ENCODE data around the gene ZNF689. TPM values are rescaled to one million over a fixed set of nuclear protein-coding genes. Genes with fewer than 3 reads are reported as not detected.
A peak's percentile ranks its signal among the peaks of the same experiment; 100 is the strongest.

ZNF689 gene
- total RNA-seq, 1 experiment from 2014 or later, result 10.3 TPM

GRCh38 chr16:30658731-30659506 is 48.7 kb upstream of the ZNF689 start:
- Histone ChIP-seq H3K9ac (ENCODE audit: low read length) (peak overlapping the region; percentile 90), H3K9me3 (ENCODE audit: control insufficient read depth in 1 of 2, insufficient read depth in 1 of 2, low read depth in 1 of 2, low read length in 2 of 2) (no peaks in the 10 kb centered on the region)
- TF ChIP-seq POLR2AphosphoS5 (IDR thresholded peaks at IDR 0.05; ENCODE audit: low read depth, low read length) (0 out of 2 replicates have a peak, but pooled peaks have one; percentile 18), TCF7L2 (IDR thresholded peaks at IDR 0.05; ENCODE audit: borderline replicate concordance, extremely low read depth, insufficient read depth, insufficient read length) (peak; percentile 65), CTCF (IDR thresholded peaks at IDR 0.05 in 2 of 3, conservative IDR thresholded peaks at IDR 0.05 in 1 of 3; ENCODE audit: borderline replicate concordance in 1 of 3, insufficient read depth in 1 of 3, low read depth in 2 of 3, low read length in 2 of 3) (0 out of 6 replicates have a peak, but pooled peaks of 1 of the 3 experiments have one; percentile 17), ZNF274 (IDR thresholded peaks at IDR 0.05; ENCODE audit: low read depth, low read length) (no peak), EGR1 (IDR thresholded peaks at IDR 0.05; ENCODE audit: low read depth) (no peak), EZH2 (IDR thresholded peaks at IDR 0.05) (no peak), POLR2A (IDR thresholded peaks at IDR 0.05; ENCODE audit: borderline replicate concordance, extremely low read depth, insufficient read depth, insufficient read length) (peak; percentile 29), YY1 (IDR thresholded peaks at IDR 0.05; ENCODE audit: extremely low read depth, insufficient replicate concordance, low read depth, low read length) (peak; percentile 52), ATF3 (IDR thresholded peaks at IDR 0.05) (no peak)

More at GRCh38 chr16:30658731-30659506, 48.7 kb upstream of the ZNF689 start:
- Histone ChIP-seq H3K79me2 (ENCODE audit: insufficient read depth, low read length) (peaks cover 41% of the 10 kb centered on the region), H3K9me2 (ENCODE audit: insufficient read depth) (no peaks in the 10 kb centered on the region), H3K4me3 (replicated peaks in 1 of 2; ENCODE audit: low read depth in 1 of 2, low read length in 2 of 2) (peak overlapping the region; percentile 88 to 94), H2AFZ (ENCODE audit: low read depth, low read length, poor library complexity, severe bottlenecking) (no peak overlapping the region), H3K4me1 (ENCODE audit: control insufficient read depth in 1 of 2, insufficient read depth in 2 of 2, low read length in 2 of 2) (peaks cover 18 to 24% of the 10 kb centered on the region in 2 experiments), H4K20me1 (ENCODE audit: insufficient read depth) (no peaks in the 10 kb centered on the region), H3K27ac (ENCODE audit: low read depth, low read length) (peak overlapping the region; percentile 97), H3K27me3 (ENCODE audit: insufficient read depth, low read length) (no peaks in the 10 kb centered on the region), H3K4me2 (ENCODE audit: low read length) (peak overlapping the region; percentile 80), H3K36me3 (ENCODE audit: control insufficient read depth in 1 of 2, insufficient read depth in 2 of 2, low read length in 2 of 2) (peaks cover 24 to 30% of the 10 kb centered on the region in 2 experiments)
- ChIA-PET POLR2A (interaction anchor here (0.6 to 1.5 kb wide), 3 partner anchors 35 to 146 kb away, joined by 3 to 4 read pairs (median 3); no protein-coding TSS in a partner anchor), CTCF (interaction anchor here (1.0 to 2.4 kb wide), 8 partner anchors 8 to 546 kb away, joined by 3 to 9 read pairs (median 4); partner anchors contain the start of genes DCTPP1 and PRR14), RAD21 (ENCODE audit: low non-redundant PET in 1 of 2, low total read pairs in 2 of 2, uncharacterized antibody in 2 of 2, unreplicated experiment in 2 of 2) (interaction anchor here in 1 of 2 experiments (1.0 kb wide), 1 partner anchor 146 kb away, joined by 3 read pairs; no protein-coding TSS in a partner anchor)
- DNase-seq (ENCODE audit: low read depth, low spot score) (peak; percentile 94), ATAC-seq (peak; percentile 21)
- BruUV-seq (replicated peaks), result TSS peak; percentile 74
- intact Hi-C loops (cut with micrococcal nuclease), result loop anchor here (2.0 kb wide), 1 partner anchor 40 kb away; the partner anchor contains the start of gene SRCAP
